ENCODE measurements around the gene AFG1L.
A peak's percentile ranks its signal among the peaks of the same experiment; 100 is the strongest.
"Not testable (repeated sequence)": the region's sequence is repeated elsewhere in the genome, so short reads cannot be mapped to it uniquely, and the experiment has no call there.

AFG1L gene

DNA sequence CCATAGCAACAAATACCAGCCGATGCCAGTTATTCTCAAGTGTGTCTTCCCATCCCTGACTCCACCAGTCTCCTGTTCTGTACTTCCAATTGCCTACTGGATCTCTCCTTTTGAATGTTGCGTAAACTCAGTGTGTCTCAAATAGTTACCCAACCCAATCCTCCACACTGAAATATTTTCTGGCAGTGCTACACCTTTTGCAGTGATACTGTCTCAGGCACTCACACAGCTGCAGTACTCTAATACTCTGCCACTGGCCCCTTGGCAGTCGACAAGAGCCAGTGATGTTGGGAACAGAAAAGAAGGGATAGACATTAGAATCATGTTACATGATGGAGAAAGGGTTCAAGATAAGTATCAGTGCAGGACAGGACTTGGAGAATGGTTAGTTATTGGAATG lies 234.0 kb downstream of the AFG1L start:
- DNase-seq: no peak

DNA sequence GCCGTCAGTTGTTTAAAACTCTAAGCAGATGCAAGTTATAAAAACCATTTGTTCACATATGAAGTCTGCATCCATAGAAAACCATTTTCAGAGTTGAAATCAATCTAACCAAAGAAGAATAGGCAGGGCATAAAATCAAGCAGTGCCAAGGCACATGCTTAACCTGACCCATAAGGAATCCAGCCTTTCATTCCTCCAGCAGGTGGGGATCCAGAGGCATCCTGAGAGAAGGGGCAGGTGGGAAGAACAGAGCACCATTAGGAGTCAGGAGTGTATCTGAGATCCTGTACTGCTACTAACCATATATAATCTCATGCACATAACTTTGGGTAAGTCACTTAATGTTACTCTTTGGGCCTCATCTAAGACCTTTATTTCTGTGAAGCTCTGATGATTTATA lies 236.5 kb downstream of the AFG1L start:
- no peak for DNase-seq

DNA sequence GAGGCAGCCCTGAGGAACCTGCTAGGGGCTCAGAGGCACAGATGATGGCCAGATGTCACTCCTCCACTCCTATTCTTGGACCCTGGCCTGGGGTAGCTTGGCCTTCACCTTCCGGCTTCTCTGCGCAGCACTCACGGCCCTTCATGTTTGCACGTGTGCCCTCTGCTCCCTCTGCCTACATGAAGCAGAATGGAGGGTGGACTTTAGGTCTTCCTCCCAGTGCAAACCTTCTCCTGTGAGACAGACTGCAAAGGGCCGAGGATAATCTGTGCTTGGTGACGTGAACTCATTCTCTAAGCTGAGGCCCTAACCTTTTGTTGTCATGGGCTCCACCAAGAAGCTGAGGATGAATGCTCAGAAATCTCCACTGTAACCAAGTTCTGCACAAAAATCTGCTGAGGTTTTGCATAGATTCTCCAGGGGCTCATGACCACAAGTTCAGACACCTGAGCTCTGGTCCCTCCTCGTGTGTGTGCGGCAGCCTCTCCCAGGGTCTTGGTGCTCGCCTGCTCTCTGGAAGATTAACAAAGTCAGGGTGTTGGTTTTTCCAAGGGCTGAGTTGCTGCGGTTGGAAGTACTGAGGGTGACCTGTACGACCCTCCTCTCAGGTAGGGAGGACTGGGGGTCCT lies 240.4 kb downstream of the AFG1L start:
- DNase-seq: no peak

GRCh38 chr6:108535920-108536535 lies 241.2 kb downstream of the AFG1L start:
- DNase-seq: not testable (repeated sequence)

- peak; percentile 81 for DNase-seq
Observed at GRCh38 chr6:108541843-108542759, 247.2 kb downstream of the AFG1L start.

DNA sequence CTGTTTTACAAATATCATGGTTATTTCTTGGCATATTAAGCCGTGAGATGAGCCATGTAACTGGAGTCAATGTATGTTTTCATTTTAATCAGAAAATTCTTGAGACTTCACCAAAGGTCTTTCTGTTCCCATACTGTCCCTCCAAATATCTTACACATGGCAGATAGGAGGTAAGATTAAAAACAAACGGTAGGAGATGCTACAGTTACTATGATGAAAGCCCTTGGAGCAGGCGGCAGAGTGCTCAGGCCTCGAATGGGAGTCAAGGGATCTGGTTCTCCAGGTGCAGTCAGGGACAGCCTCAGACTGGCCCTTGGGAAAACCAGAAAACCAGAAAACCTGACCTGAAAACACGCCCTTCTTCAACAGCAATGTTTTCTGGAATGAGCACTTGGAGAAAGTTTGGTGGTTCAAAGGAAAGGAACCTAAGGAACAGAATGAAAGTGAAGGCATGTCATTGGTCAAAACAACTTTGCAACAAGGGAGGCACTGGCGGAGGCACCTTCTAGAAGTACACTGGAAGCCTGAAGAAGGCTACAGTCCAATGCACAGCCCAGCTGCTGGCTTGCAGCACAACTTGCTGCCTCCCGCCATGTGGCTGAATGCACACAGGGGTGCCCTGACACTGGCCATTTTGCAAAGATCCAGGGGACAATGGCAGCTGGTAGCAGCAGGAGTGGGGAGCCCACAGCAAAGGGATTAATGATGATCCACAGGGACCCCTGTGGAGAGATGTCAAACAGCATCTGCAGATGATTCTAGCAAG lies 248.5 kb downstream of the AFG1L start:
- no peak for DNase-seq

- no peak for DNase-seq
Observed at GRCh38 chr6:108544606-108545005, 249.8 kb downstream of the AFG1L start.

DNA sequence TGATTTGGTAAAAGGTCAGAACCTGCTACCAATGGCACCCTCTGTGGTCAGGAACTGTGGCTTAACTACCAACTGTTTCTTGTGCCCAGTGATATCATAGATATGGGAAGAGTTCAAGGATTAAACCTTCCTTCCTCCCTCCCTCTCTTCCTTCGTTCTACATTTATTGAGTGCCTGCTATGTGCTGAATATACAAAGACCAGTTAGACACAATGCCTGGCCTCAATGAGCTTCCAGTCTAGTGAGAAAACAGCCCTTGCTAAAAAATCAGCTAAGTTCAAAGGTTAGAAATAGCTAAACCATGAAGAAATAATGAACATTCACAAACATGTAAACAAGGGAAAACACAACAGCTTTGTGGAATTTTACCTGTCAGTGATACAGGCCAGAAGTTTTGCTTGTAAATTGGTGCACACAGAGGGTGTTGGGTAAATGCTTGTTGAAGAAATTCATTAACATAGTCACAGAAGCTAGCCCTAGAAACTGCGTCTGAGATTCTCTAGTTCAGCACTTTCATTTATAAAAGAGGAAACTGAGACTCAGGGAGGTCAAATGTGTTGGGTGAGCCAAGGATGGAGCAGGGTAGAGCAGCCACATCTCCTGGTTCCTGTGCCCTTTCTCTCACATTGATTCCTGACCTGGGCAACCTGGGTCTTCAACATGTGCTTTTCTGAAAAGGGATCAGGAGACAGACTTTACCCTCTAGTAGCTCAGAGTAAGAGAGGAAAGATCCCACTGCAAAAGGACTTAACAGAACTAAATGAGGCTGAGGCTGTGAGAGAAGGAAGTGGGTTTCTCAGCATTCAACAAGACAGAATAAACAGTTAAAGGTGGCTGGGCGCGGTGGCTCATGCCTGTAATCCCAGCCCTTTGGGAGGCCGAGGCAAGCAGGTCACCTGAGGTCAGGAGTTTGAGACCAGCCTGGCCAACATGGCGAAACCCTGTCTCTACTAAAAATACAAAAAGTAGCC lies 251.5 kb downstream of the AFG1L start:
- no peak for DNase-seq

GRCh38 chr6:108549241-108549640 lies 254.4 kb downstream of the AFG1L start:
- DNase-seq: no peak

DNA sequence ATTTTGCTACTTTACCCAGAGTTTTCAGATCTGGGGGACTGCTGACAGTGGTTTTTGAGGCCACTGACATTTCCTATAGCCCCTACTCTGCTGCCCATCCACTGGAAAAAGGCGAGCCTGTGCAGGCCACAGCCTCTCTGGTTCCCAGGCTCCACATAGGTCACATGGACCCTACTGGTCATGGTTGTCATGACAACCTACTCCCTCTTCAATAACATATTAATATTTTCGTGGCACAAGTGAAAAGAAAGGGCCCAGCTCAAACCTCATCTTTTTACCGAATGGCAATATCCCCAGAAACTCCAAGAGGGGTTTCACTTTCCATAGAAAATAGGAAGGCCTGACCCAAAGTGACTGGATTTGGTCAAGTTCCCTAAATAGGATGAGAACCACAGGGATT lies 254.9 kb downstream of the AFG1L start:
- DNase-seq: no peak

GRCh38 chr6:108550256-108550655 lies 255.4 kb downstream of the AFG1L start:
- no peak for DNase-seq

GRCh38 chr6:108555399-108556052 lies 260.7 kb downstream of the AFG1L start:
- DNase-seq: no peak

DNA sequence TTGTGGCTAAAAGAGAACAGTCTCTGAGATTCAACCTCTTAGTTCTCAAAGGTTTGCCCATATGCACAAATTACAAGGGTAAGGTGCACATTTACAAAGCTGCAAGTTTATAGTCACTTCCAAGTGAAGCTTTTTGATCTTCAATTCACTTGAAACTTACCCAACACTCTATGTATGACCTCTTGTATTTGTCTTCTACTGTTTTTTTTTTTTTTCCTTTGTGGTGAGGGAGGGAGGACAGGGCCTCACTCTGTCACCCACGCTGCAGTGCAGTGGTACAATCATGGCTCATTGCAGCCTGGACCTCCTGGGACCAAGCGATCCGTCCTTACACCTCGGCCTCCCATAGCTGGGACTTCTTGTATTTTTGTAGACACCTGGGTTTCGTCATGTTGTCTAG lies 261.4 kb downstream of the AFG1L start:
- DNase-seq: no peak

DNA sequence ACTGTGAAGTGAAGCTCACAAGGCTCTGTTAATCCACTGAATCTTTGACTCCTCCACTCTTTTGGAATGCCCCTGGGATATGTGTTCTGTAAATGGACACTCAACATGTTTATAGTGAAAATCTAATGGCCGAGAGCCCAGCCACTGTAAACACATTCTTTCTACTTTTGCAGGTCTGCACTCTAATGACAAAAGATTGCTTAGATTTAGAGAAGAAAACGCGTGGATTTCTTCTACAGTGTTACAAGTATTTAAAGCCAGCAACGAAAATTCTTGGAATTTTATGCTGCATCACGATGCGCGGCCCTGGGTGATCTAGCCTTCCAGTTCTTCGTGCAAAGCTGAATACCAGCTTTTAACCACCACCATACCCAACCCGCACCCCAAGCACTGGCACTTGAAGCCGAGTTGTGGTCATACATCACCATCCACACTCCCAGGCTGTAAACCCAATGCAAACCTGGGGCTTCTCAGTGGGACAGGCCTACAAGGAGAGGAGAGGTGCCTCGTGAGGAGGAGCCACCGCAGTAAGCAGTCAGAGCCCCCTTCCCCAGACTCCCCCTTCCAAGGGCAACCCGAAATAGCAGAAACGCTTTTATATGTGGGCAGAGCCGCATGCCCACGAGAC lies 262.1 kb downstream of the AFG1L start:
- DNase-seq: no peak

GRCh38 chr6:108557494-108558371 lies 262.9 kb downstream of the AFG1L start:
- peak; percentile 88 for DNase-seq

- DNase-seq: peak; percentile 98
Observed at GRCh38 chr6:108558372-108559096, 263.7 kb downstream of the AFG1L start.

- peak; percentile 94 for DNase-seq
Observed at GRCh38 chr6:108559097-108559883, 264.4 kb downstream of the AFG1L start.

DNA sequence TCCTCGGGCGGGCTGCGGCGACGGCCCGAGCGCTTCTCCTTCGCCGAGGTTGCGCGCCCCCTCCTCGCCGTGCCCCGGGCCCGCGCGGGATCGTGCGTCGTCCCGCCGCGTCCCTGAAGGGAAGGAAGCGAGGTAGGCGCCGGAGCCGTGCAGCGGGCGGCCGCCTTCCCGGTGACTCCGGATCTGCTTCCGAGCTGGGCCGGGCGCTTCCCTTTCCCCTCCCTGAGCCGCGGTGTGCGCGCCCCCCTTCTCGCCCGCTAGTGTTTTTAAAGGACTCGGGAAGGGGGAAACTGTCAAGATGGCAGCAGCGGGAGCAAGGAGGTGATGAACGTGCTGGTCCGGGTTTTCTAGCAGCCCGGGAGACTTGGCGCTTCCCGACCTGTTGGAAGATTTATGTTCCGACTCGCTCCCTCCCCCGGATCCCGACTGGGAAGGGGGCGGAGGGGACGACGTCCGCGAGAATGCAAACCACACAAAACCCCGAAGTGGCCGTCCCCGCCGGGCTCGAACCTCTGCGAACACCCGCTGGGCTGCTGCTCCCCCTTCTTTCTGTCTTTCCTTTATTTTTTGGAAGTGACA lies 265.1 kb downstream of the AFG1L start:
- peak; percentile 29 for DNase-seq
